Measurements from ENCODE around the gene TRANK1.

Gene TRANK1

DNA sequence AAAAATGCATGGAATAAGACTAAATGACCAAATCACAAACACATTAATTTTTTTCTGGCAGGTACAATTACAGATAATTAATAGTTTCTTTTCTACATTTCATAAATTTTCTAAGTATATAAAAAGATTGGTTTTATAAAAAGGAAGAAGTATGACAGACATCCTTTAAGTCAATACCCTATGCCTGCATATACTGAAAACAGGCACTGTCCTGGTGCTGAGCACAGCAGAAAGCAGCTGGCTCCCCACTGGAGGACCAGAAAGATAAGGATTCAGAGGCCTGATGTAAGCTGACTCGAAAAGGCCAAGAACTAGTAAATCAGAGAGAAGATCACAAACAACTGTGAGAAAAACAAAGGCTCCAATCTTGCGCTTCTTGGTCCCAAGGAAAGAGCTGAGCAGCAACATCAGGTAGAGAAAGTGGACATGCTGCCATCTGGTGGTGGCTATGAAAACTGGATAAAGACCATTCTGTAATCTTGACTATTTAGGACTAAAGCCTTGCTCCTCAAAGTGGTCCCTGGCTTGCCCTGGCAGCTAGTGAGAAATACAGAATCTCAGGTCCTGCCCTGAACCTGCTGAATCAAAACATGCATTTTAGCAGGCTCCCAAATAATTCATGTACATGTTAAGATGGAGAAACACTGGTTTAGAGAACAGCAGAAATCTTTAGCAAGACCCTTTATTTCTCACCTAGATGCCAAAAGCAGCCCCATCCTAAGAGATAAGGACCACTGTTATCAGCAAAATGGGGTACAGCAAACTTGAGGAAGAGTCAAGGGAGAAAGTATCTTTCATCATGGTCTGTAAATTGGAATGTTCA is 76.0 kb downstream of the TRANK1 start:
- Histone ChIP-seq H4K20me1 (ENCODE audit: low read depth, low read length) (no peaks in the 10 kb centered on the region), H3K27ac (ENCODE audit: low read depth, low read length) (no peak overlapping the region)

GRCh38 chr3:36867810-36868209 is 77.0 kb downstream of the TRANK1 start:
- Histone ChIP-seq H2AFZ (ENCODE audit: low read depth, low read length, severe bottlenecking) (no peak overlapping the region), H4K20me1 (ENCODE audit: low read depth, low read length) (no peaks in the 10 kb centered on the region), H3K4me2 (ENCODE audit: low read depth, low read length, poor library complexity, severe bottlenecking) (no peak overlapping the region), H3K9me3 (ENCODE audit: insufficient read depth, low read length) (no peaks in the 10 kb centered on the region), H3K27me3 (ENCODE audit: low read length) (no peaks in the 10 kb centered on the region), H3K79me2 (ENCODE audit: insufficient read depth, low read length) (no peaks in the 10 kb centered on the region), H3F3A (ENCODE audit: insufficient read depth) (no peaks in the 10 kb centered on the region), H3K27ac (ENCODE audit: low read depth, low read length) (no peak overlapping the region), H3K4me3 (ENCODE audit: insufficient read depth, low read length, poor library complexity, severe bottlenecking) (no peak overlapping the region), H3K9me2 (replicated peaks; ENCODE audit: insufficient read depth, low read length) (no peaks in the 10 kb centered on the region), H3K36me3 (ENCODE audit: low read length) (no peaks in the 10 kb centered on the region), H3K9ac (ENCODE audit: low read length) (no peak overlapping the region)
- TF ChIP-seq, protein P1, sequence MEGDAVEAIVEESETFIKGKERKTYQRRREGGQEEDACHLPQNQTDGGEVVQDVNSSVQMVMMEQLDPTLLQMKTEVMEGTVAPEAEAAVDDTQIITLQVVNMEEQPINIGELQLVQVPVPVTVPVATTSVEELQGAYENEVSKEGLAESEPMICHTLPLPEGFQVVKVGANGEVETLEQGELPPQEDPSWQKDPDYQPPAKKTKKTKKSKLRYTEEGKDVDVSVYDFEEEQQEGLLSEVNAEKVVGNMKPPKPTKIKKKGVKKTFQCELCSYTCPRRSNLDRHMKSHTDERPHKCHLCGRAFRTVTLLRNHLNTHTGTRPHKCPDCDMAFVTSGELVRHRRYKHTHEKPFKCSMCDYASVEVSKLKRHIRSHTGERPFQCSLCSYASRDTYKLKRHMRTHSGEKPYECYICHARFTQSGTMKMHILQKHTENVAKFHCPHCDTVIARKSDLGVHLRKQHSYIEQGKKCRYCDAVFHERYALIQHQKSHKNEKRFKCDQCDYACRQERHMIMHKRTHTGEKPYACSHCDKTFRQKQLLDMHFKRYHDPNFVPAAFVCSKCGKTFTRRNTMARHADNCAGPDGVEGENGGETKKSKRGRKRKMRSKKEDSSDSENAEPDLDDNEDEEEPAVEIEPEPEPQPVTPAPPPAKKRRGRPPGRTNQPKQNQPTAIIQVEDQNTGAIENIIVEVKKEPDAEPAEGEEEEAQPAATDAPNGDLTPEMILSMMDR (IDR thresholded peaks at IDR 0.05; ENCODE audit: insufficient read depth, low read length, poor library complexity, severe bottlenecking): no peak
- TF ChIP-seq EZH2phosphoT487 (conservative IDR thresholded peaks at IDR 0.05; ENCODE audit: low read length): no peak

More for the DNA sequence above, 76.0 kb downstream of the TRANK1 start:
- no peak overlapping the region for H2AFZ ChIP-seq (ENCODE audit: low read depth, low read length, severe bottlenecking)
- no peaks in the 10 kb centered on the region for H3K79me2 ChIP-seq (ENCODE audit: insufficient read depth, low read length)
- no peaks in the 10 kb centered on the region for H3K36me3 ChIP-seq (ENCODE audit: low read length)
- no peak overlapping the region for H3K9ac ChIP-seq (ENCODE audit: low read length)
- no peaks in the 10 kb centered on the region for H3F3A ChIP-seq (ENCODE audit: insufficient read depth)
- TF ChIP-seq, protein P1 (IDR thresholded peaks at IDR 0.05; ENCODE audit: insufficient read depth, low read length, poor library complexity, severe bottlenecking): peak; percentile 55
- no peak for TF ChIP-seq EZH2phosphoT487 (conservative IDR thresholded peaks at IDR 0.05; ENCODE audit: low read length)
- H3K9me3 ChIP-seq (ENCODE audit: insufficient read depth, low read length): no peaks in the 10 kb centered on the region
- H3K4me2 ChIP-seq (ENCODE audit: low read depth, low read length, poor library complexity, severe bottlenecking): no peak overlapping the region
- no peaks in the 10 kb centered on the region for H3K27me3 ChIP-seq (ENCODE audit: low read length)
- no peaks in the 10 kb centered on the region for H3K9me2 ChIP-seq (replicated peaks; ENCODE audit: insufficient read depth, low read length)
- no peak overlapping the region for H3K4me3 ChIP-seq (ENCODE audit: insufficient read depth, low read length, poor library complexity, severe bottlenecking)

DNA sequence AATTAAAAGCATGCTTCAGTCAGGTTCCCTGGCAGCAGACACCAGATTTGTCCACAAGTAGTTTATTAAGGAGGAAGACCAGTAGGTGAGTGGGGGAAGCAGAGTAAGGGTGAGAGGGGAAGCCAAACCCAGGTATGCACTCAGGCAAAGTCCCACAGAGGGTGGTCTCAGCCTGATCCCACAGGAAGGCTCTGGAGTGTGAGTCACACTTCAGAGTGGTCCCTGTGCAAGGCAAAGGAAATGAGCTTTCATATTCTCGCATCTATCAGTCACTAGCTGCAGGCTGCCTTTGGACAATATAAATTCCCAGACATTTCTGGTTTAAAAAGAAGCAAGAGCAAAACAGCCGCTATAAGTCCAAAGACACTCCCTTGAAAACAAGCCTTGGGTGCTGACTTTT is 78.5 kb downstream of the TRANK1 start:
- no peak overlapping the region for H2AFZ ChIP-seq (ENCODE audit: low read depth, low read length, severe bottlenecking)
- H3K4me3 ChIP-seq (ENCODE audit: insufficient read depth, low read length, poor library complexity, severe bottlenecking): no peak overlapping the region
- no peaks in the 10 kb centered on the region for H3K9me3 ChIP-seq (ENCODE audit: insufficient read depth, low read length)
- H3K27ac ChIP-seq (ENCODE audit: low read depth, low read length): no peak overlapping the region
- H3K4me2 ChIP-seq (ENCODE audit: low read depth, low read length, poor library complexity, severe bottlenecking): no peak overlapping the region
- H3K79me2 ChIP-seq (ENCODE audit: insufficient read depth, low read length): no peaks in the 10 kb centered on the region
- H3K36me3 ChIP-seq (ENCODE audit: low read length): no peaks in the 10 kb centered on the region
- no peak overlapping the region for H3K9ac ChIP-seq (ENCODE audit: low read length)
- H3K9me2 ChIP-seq (replicated peaks; ENCODE audit: insufficient read depth, low read length): no peaks in the 10 kb centered on the region
- H3K27me3 ChIP-seq (ENCODE audit: low read length): no peaks in the 10 kb centered on the region
- TF ChIP-seq EZH2phosphoT487 (conservative IDR thresholded peaks at IDR 0.05; ENCODE audit: low read length): no peak
- TF ChIP-seq, protein P1 (IDR thresholded peaks at IDR 0.05; ENCODE audit: insufficient read depth, low read length, poor library complexity, severe bottlenecking): no peak
- H3F3A ChIP-seq (ENCODE audit: insufficient read depth): no peaks in the 10 kb centered on the region
- H4K20me1 ChIP-seq (ENCODE audit: low read depth, low read length): no peaks in the 10 kb centered on the region
